ENCODE data around the gene TPP1.
A peak's percentile ranks its signal among the peaks of the same experiment; 100 is the strongest.

Gene TPP1

DNA sequence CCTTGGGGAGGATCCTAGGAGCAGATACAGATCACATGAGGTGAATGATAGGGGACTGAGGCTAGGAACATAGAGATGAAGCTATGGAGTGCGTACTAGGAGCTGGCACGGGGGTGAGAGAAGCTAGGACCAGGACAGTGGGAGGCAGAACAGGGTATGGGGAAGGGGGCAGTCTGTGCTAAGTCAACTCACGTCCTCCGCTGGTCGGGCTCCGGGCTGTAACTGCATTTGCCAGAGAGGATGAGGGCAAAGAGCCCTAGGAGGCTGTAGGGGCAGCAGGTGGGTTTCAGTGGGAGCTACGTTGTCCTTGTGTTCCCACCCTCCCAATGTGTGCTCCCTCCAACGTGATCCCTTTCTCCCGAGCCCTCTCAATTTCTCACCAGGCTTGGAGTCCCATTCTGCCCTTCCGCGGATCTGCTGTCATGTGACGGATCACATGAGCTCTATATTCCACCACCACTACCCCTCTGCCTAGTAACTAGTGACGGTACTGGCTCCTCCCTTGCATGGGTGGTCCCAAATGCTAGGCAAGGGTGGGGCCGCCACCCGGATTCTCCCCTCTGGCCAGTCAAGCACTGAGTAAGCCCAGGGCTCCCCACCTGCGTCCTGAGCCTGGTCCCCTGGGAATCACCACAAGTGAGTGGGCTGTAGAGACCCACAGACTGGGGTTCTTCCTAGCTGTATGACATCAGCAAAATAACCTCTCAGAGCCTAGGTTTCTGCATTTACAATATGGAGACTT, at the start of gene TPP1:
Gene TPP1, minus strand, starts transcription at position 419 of the 742 bp plus-strand sequence. Its CDS starts 22 bp downstream, at position 397.
- DNase-seq: peak; percentile 94

GRCh38 chr11:6667733-6668374, 48.6 kb upstream of the TPP1 start:
- peak; percentile 36 for DNase-seq

DNA sequence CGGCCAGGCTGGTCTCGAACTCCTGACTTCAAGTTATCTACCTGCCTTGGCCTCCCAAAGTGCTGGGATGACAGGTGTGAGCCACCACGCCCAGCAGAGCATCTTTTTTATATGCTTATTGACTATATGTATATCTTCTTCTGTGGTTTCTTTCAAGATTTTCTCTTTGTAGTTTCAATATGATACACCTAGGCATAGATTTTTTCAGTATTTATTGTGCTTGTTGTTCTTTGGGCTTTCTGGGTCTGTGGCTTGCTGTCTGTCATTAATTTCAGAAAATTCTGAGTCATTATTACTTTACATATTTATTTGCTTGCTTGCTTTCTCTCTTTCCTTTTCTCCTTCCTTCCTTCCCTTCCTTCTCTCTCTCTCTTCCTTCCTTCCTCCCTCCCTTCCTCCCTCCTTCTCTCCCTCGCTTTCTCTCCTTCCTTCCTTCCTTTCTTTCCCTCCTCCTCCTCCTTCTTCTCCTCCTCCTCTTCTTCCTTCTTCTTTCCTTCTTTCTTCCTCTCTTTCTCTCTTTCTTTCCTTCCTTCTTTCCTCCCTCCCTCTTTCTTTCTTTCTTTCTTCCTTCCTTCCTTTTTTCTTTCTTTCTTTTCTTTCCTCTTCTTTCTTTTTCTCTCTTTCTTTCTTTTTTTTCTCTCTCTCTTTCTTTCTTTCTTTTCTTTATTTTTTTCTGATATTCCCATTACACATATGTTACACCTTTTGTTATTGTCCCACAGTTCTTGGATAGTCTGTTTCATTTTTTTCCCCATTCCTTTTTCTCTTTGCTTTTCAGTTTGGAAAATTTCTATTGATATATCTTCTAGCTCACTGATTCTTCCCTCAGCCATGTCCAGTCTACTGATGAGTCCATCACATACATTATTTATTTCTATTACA, 47.3 kb upstream of the TPP1 start:
- DNase-seq: no peak

GRCh38 chr11:6664551-6664950, 45.3 kb upstream of the TPP1 start:
- peak; percentile 24 for DNase-seq

DNA sequence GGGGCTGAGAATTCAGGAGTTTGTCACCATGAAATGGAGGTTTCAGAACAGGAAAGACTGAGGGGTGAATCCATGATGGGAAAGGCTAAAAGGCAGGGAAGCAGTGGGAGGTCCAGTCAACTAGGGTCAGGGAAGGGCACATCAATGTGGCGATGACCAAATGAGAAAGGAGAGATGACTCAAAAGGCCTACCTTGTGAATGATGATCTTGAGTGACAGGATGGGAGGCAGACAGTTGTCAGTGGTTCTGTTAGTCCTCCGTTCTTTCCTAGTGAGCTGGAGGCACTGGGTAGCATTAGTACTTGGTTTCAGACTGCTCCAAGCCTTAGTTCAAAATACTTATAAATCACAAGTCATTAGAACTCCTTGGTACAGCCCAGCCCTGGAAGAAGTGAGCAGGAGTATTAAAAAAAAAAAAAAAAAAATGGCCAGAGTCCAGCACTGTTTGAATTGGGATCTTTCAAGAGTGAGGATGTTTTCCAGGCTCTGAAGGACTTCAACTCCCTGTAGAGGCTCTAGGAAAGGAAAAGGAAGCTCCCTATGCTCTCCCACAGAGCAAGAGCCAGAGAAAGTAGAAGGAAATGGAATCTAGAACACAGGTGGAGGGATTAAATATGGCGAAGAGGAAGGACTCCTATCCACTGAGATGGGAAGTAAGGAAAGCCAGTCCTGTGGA, 44.7 kb upstream of the TPP1 start:
- DNase-seq: no peak

GRCh38 chr11:6660712-6661111, 41.5 kb upstream of the TPP1 start:
- no peak for DNase-seq

- DNase-seq: no peak
Observed at GRCh38 chr11:6658647-6659046, 39.4 kb upstream of the TPP1 start.

DNA sequence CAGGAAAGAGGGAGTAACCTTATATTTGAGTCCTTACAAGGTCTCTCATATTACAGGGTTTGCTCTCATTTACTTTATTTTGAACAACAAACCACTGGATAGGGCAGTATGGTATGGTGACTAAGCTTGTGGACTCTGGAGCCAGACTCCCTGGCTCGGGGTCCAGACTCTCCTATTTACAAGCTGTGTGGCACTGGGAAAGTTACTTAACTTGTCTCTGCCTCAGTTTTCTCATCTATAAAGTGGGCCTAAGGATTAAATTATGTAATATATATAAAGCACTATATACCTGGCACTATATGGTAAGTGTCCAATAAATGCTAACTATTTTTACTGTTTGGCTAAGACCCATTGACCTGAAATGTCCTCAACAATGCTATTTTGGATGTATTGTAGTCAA, 38.1 kb upstream of the TPP1 start:
- DNase-seq: peak; percentile 27

GRCh38 chr11:6656936-6657335, 37.7 kb upstream of the TPP1 start:
- DNase-seq: no peak

- no peak for DNase-seq
Observed at GRCh38 chr11:6656584-6656915, 37.3 kb upstream of the TPP1 start.

GRCh38 chr11:6655790-6656583, 36.8 kb upstream of the TPP1 start, which contains the start of gene DCHS1:
TSS of gene DCHS1 (minus strand) at chr11:6655809. CDS start at chr11:6641613, 14,196 bp downstream.
- peak; percentile 27 for DNase-seq

- DNase-seq: peak; percentile 25
Observed at GRCh38 chr11:6655020-6655789, 36.0 kb upstream of the TPP1 start.

- DNase-seq: no peak
Observed at GRCh38 chr11:6654281-6655019, 35.2 kb upstream of the TPP1 start.

GRCh38 chr11:6653656-6654055, 34.4 kb upstream of the TPP1 start:
- no peak for DNase-seq

- no peak for DNase-seq
Observed at GRCh38 chr11:6653097-6653496, 33.9 kb upstream of the TPP1 start.

DNA sequence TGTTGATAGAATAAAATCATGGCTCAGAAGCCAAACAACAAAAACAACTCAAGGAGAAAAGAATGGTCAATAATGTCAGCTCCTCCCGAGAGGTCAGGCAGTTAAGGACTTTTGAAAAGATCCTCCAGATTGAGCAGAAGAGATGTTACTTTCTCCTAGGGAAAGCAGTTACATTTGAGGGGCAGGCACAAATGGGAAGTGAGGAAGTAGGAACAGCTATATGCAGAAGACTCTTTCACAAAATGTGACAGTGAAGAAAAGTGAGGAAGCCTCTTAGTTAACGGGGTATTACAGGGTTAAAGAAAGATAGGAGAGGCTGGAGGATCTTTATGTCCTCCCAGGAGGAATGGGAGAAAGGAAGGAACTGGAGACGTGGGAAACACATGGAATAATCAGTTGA, 33.0 kb upstream of the TPP1 start:
- DNase-seq: no peak

DNA sequence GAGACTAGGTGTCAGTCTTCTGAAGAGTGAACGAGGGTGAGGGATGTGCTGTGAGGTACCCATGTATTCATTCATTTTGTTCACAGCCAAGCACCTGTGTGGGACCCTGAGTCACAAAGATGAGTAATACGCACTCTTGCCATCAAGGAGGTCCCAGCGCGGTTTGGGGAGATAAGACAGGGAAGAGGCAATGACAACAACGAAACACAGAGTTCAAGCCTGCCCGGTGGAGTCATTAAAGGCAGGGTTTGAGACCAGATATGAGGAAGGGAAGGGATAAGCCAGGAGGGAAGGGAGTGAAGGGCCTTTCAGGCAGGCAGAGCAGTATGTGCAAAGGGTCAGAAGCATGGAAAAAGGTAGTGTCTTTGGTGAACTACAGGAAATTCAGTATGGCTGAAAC, 31.8 kb upstream of the TPP1 start:
- DNase-seq: no peak

DNA sequence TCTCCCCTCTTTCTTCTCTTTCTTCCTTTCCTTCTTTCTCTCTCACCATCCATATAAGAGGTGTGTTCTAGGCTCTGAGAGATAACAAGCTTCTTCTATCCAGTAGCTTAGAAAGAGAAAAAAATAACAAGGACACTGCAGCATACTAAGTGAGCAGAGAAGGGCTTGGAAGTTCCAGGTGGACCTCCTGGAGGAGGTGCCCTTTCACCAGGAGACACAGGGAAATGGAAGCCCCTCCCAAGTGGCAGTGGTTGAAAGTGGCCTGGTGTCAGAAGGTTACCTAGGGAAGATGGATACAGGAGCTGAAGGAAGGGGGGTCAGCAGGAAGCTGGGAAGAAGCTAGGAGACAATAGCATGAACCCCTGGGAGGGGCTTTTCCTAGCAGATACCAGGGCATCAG, 30.9 kb upstream of the TPP1 start:
- DNase-seq: no peak

DNA sequence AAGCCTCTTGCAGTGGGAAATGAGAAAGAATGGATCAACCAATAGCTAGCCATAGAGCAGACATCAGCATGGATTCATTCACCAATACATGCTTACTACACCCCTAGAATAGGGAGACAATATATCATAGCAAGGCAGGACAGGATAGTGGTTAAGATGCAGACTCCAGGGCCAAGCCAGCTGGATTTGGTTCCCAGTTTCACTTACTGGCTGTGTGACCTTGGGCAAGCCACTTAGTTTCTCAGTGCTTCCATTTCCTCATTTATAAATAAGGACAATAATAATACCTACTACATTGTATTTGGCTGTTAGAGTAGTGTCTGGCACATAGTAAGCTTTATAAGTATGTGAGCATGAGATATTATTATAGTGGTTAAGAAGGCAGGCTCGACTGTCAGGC, 29.3 kb upstream of the TPP1 start:
- DNase-seq: no peak

- DNase-seq: no peak
Observed at GRCh38 chr11:6647836-6648235, 28.6 kb upstream of the TPP1 start.

Data from fibroblast of skin of right quadriceps (primary cell).